ENCODE data around the gene GLI3.

GLI3 gene

GRCh38 chr7:42181566-42181965, 55.4 kb downstream of the GLI3 start:
- TF ChIP-seq ZNF274 (IDR thresholded peaks at IDR 0.05; ENCODE audit: low read length): no peak
- no peak for TF ChIP-seq ZNF274 (tag by site-specific recombination; IDR thresholded peaks at IDR 0.05; ENCODE audit: borderline replicate concordance)
- no peak for TF ChIP-seq INSM2 (tag by site-specific recombination; IDR thresholded peaks at IDR 0.05)
- no peak for TF ChIP-seq GLIS1 (tag by site-specific recombination; IDR thresholded peaks at IDR 0.05)
- TF ChIP-seq KLF17 (tag by site-specific recombination; IDR thresholded peaks at IDR 0.05): no peak
- H3K4me3 ChIP-seq (ENCODE audit: low read depth, low read length): no peak overlapping the region
- POLR2A ChIA-PET: no interaction called here
- H3K27ac ChIP-seq (ENCODE audit: extremely low read depth, low read depth, low read length): no peak overlapping the region
- CTCF ChIA-PET: no interaction called here
- H3K9me3 ChIP-seq (ENCODE audit: control insufficient read depth, insufficient read depth, low read depth, low read length): no peaks in the 10 kb centered on the region; the same call in 1 of the 2 replicates
- H3K4me1 ChIP-seq (ENCODE audit: control insufficient read depth, insufficient read depth, low read length): peaks cover 6% of the 10 kb centered on the region
- H3K36me3 ChIP-seq (ENCODE audit: control insufficient read depth in 2 of 2, insufficient read depth in 1 of 2, low read length in 2 of 2): peaks cover 0 to 7% of the 10 kb centered on the region in 2 experiments; a peak in 1 of 3 replicates

- no peaks in the 10 kb centered on the region; the same call in 1 of the 2 replicates for H3K9me3 ChIP-seq (ENCODE audit: control insufficient read depth, insufficient read depth, low read depth, low read length)
- peaks cover 12% of the 10 kb centered on the region for H3K4me1 ChIP-seq (ENCODE audit: control insufficient read depth, insufficient read depth, low read length)
- CTCF ChIA-PET: no interaction called here
- POLR2A ChIA-PET: no interaction called here
- H3K36me3 ChIP-seq (ENCODE audit: control insufficient read depth in 2 of 2, insufficient read depth in 1 of 2, low read length in 2 of 2): peaks cover 0 to 7% of the 10 kb centered on the region in 2 experiments; a peak in 1 of 3 replicates
- no peak for TF ChIP-seq ZNF488 (tag by site-specific recombination; IDR thresholded peaks at IDR 0.05)
- TF ChIP-seq KLF16 (tag by site-specific recombination; IDR thresholded peaks at IDR 0.05): no peak
- TF ChIP-seq ZNF202 (tag by site-specific recombination; IDR thresholded peaks at IDR 0.05; ENCODE audit: borderline replicate concordance): no peak
- TF ChIP-seq ZNF366 (tag by site-specific recombination; conservative IDR thresholded peaks at IDR 0.05): no peak
- TF ChIP-seq ZNF248 (tag by site-specific recombination; IDR thresholded peaks at IDR 0.05): no peak
- no peak for TF ChIP-seq ZNF548 (tag by site-specific recombination; IDR thresholded peaks at IDR 0.05)
- TF ChIP-seq ZNF777 (tag by site-specific recombination; IDR thresholded peaks at IDR 0.05; ENCODE audit: borderline replicate concordance): no peak
- TF ChIP-seq ATF2 (tag by site-specific recombination; IDR thresholded peaks at IDR 0.05; ENCODE audit: low read depth): no peak
- no peak for TF ChIP-seq ZNF660 (tag by site-specific recombination; IDR thresholded peaks at IDR 0.05)
- no peak for TF ChIP-seq ZNF843 (tag by site-specific recombination; IDR thresholded peaks at IDR 0.05)
- TF ChIP-seq ZNF223 (tag by site-specific recombination; IDR thresholded peaks at IDR 0.05): no peak
- TF ChIP-seq ZBTB26 (tag by site-specific recombination; optimal IDR thresholded peaks at IDR 0.05): no peak
- no peak for TF ChIP-seq ZNF701 (tag by site-specific recombination; IDR thresholded peaks at IDR 0.05)
- TF ChIP-seq ZNF132 (tag by site-specific recombination; IDR thresholded peaks at IDR 0.05; ENCODE audit: borderline replicate concordance): no peak
- no peak for TF ChIP-seq SALL2 (tag by site-specific recombination; IDR thresholded peaks at IDR 0.05; ENCODE audit: borderline replicate concordance)
- TF ChIP-seq ZNF280D (tag by site-specific recombination; IDR thresholded peaks at IDR 0.05): no peak
- no peak overlapping the region for H3K27ac ChIP-seq (ENCODE audit: extremely low read depth, low read depth, low read length)
- H3K4me3 ChIP-seq (ENCODE audit: low read depth, low read length): no peak overlapping the region
Measured at GRCh38 chr7:42180806-42181205, 56.2 kb downstream of the GLI3 start.
